ENCODE data around the gene CPLX3.

CPLX3 gene

DNA sequence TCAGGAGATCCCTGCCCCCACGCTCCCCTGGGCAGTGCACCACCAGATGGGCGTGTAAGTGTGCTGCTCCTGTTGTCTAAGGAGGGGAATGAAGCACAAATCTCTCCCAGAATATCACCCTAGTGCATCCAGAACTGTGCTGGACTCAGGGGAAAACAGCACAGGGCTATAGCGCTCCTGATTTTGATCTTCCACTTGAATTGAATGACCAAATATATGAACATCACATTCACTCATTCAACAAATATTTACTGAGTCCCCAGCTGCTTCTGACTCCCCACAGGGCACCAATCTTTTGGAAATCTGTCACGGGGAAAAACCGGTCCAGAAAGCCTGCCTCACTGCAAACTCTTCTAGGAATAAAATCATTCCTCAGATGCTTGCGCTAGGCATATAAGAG is 2.4 kb downstream of the CPLX3 start:
- TF ChIP-seq CTCF (IDR thresholded peaks at IDR 0.05; ENCODE audit: insufficient read depth, low read depth, low read length, missing control alignments), result no peak
- no peak for DNase-seq (ENCODE audit: low read depth)
- no peak overlapping the region for H3K4me3 ChIP-seq (ENCODE audit: low read length)

- no peak overlapping the region for H3K4me3 ChIP-seq (ENCODE audit: low read length)
- TF ChIP-seq CTCF (IDR thresholded peaks at IDR 0.05; ENCODE audit: insufficient read depth, low read depth, low read length, missing control alignments), result no peak
Measured at GRCh38 chr15:74829486-74829885, 3.1 kb downstream of the CPLX3 start.

GRCh38 chr15:74829991-74830390 is 3.6 kb downstream of the CPLX3 start:
- no peak for DNase-seq (ENCODE audit: low read depth)
- no peak overlapping the region for H3K4me3 ChIP-seq (ENCODE audit: low read length)
- TF ChIP-seq CTCF (IDR thresholded peaks at IDR 0.05; ENCODE audit: insufficient read depth, low read depth, low read length, missing control alignments), result no peak

More at GRCh38 chr15:74829486-74829885, 3.1 kb downstream of the CPLX3 start:
- peak; percentile 48 for DNase-seq (ENCODE audit: low read depth)

GRCh38 chr15:74830868-74831267 is 4.4 kb downstream of the CPLX3 start:
- no peak for DNase-seq (ENCODE audit: low read depth)
- TF ChIP-seq CTCF (IDR thresholded peaks at IDR 0.05; ENCODE audit: insufficient read depth, low read depth, low read length, missing control alignments), result no peak
- H3K4me3 ChIP-seq (ENCODE audit: low read length), result no peak overlapping the region

- H3K4me3 ChIP-seq (ENCODE audit: low read length), result no peak overlapping the region
- TF ChIP-seq CTCF (IDR thresholded peaks at IDR 0.05; ENCODE audit: insufficient read depth, low read depth, low read length, missing control alignments), result no peak
- no peak for DNase-seq (ENCODE audit: low read depth)
Measured at GRCh38 chr15:74831813-74832495, 5.5 kb downstream of the CPLX3 start.

GRCh38 chr15:74832826-74833225 is 6.4 kb downstream of the CPLX3 start:
- no peak for DNase-seq (ENCODE audit: low read depth)
- no peak overlapping the region for H3K4me3 ChIP-seq (ENCODE audit: low read length)
- no peak for TF ChIP-seq CTCF (IDR thresholded peaks at IDR 0.05; ENCODE audit: insufficient read depth, low read depth, low read length, missing control alignments)

All from epithelial cell of esophagus (primary cell).